ENCODE data around the gene IPO7. TPM values are rescaled to one million over a fixed set of nuclear protein-coding genes. Genes with fewer than 3 reads are reported as not detected.
"Not testable (repeated sequence)": the region's sequence is repeated elsewhere in the genome, so short reads cannot be mapped to it uniquely, and the experiment has no call there.

IPO7 gene
- polyA plus RNA-seq, 1 donor (not counting 4 experiments of a cell fraction or from before 2014, with no cell fraction given) = 115 TPM

GRCh38 chr11:9448576-9449352 is 64.3 kb downstream of the IPO7 start:
- TF ChIP-seq EZH2 (IDR thresholded peaks at IDR 0.05; ENCODE audit: low read length) (no peak), CTCF (optimal IDR thresholded peaks at IDR 0.05 in 1 of 3, IDR thresholded peaks at IDR 0.05 in 1 of 3, conservative IDR thresholded peaks at IDR 0.05 in 1 of 3; ENCODE audit: extremely low read depth in 1 of 3, insufficient read depth in 2 of 3, low read length in 3 of 3) (no peak)
- no peaks in the 10 kb centered on the region for H3K4me1 ChIP-seq (ENCODE audit: control insufficient read depth, extremely low read depth, insufficient read depth, low read length)
- H4K20me1 ChIP-seq (ENCODE audit: control insufficient read depth, extremely low read depth, insufficient read depth, low read length) = no peaks in the 10 kb centered on the region
- H3K79me2 ChIP-seq (ENCODE audit: control insufficient read depth, insufficient read depth, low read length) = no peaks in the 10 kb centered on the region
- no peak overlapping the region for H3K4me3 ChIP-seq (ENCODE audit: control insufficient read depth in 2 of 3, extremely low read depth in 1 of 3, insufficient read depth in 2 of 3, low read depth in 1 of 3, low read length in 3 of 3)
- dilution Hi-C loops (cut with MboI; ENCODE audit: extremely low pct_ligation_motif_present, low sequenced_read_pairs) = no loop called here
- H2AFZ ChIP-seq (ENCODE audit: control insufficient read depth, low read length) = no peak overlapping the region
- H3K27me3 ChIP-seq (ENCODE audit: control insufficient read depth, extremely low read depth, insufficient read depth, low read length) = no peaks in the 10 kb centered on the region
- H3K36me3 ChIP-seq (ENCODE audit: control insufficient read depth in 2 of 2, extremely low read depth in 1 of 2, insufficient read depth in 2 of 2, low read length in 2 of 2) = peaks cover 2 to 8% of the 10 kb centered on the region in 2 experiments
- no peak overlapping the region for H3K27ac ChIP-seq (ENCODE audit: control insufficient read depth, insufficient read depth, low read length)
- no peaks in the 10 kb centered on the region for H3K9me1 ChIP-seq (ENCODE audit: control insufficient read depth, extremely low read depth, insufficient read depth, low read length)
- DNase-seq (ENCODE audit: low read depth, low spot score) (no peak), FAIRE-seq (no peak)
- no peak overlapping the region for H3K4me2 ChIP-seq (ENCODE audit: control insufficient read depth, extremely low read depth, insufficient read depth, low read depth, low read length)
- no peak overlapping the region for H3K9ac ChIP-seq (ENCODE audit: control insufficient read depth, extremely low read depth, insufficient read depth, low read length)
- no peaks in the 10 kb centered on the region for H3K9me3 ChIP-seq (ENCODE audit: control insufficient read depth, low read depth, low read length)

GRCh38 chr11:9452023-9452422 is 67.6 kb downstream of the IPO7 start:
- H3K4me1 ChIP-seq (ENCODE audit: control insufficient read depth, extremely low read depth, insufficient read depth, low read length); H3K27me3 ChIP-seq (ENCODE audit: control insufficient read depth, extremely low read depth, insufficient read depth, low read length); H2AFZ ChIP-seq (ENCODE audit: control insufficient read depth, low read length); FAIRE-seq; H4K20me1 ChIP-seq (ENCODE audit: control insufficient read depth, extremely low read depth, insufficient read depth, low read length); H3K9ac ChIP-seq (ENCODE audit: control insufficient read depth, extremely low read depth, insufficient read depth, low read length); H3K36me3 ChIP-seq (ENCODE audit: control insufficient read depth in 2 of 2, extremely low read depth in 1 of 2, insufficient read depth in 2 of 2, low read length in 2 of 2); H3K9me1 ChIP-seq (ENCODE audit: control insufficient read depth, extremely low read depth, insufficient read depth, low read length); DNase-seq (ENCODE audit: low read depth, low spot score); dilution Hi-C loops (cut with MboI; ENCODE audit: extremely low pct_ligation_motif_present, low sequenced_read_pairs); H3K27ac ChIP-seq (ENCODE audit: control insufficient read depth, insufficient read depth, low read length); H3K4me2 ChIP-seq (ENCODE audit: control insufficient read depth, extremely low read depth, insufficient read depth, low read depth, low read length); H3K9me3 ChIP-seq (ENCODE audit: control insufficient read depth, low read depth, low read length); H3K79me2 ChIP-seq (ENCODE audit: control insufficient read depth, insufficient read depth, low read length); H3K4me3 ChIP-seq (ENCODE audit: control insufficient read depth in 2 of 3, extremely low read depth in 1 of 3, insufficient read depth in 2 of 3, low read depth in 1 of 3, low read length in 3 of 3): not testable (repeated sequence)

- TF ChIP-seq EZH2 (IDR thresholded peaks at IDR 0.05; ENCODE audit: low read length) (no peak), CTCF (optimal IDR thresholded peaks at IDR 0.05 in 1 of 3, IDR thresholded peaks at IDR 0.05 in 1 of 3, conservative IDR thresholded peaks at IDR 0.05 in 1 of 3; ENCODE audit: extremely low read depth in 1 of 3, insufficient read depth in 2 of 3, low read length in 3 of 3) (no peak)
- Histone ChIP-seq H3K9ac (ENCODE audit: control insufficient read depth, extremely low read depth, insufficient read depth, low read length) (no peak overlapping the region), H3K9me1 (ENCODE audit: control insufficient read depth, extremely low read depth, insufficient read depth, low read length) (no peaks in the 10 kb centered on the region), H3K9me3 (ENCODE audit: control insufficient read depth, low read depth, low read length) (no peaks in the 10 kb centered on the region), H3K4me2 (ENCODE audit: control insufficient read depth, extremely low read depth, insufficient read depth, low read depth, low read length) (no peak overlapping the region), H3K27ac (ENCODE audit: control insufficient read depth, insufficient read depth, low read length) (no peak overlapping the region), H3K79me2 (ENCODE audit: control insufficient read depth, insufficient read depth, low read length) (peaks cover 14% of the 10 kb centered on the region), H3K4me1 (ENCODE audit: control insufficient read depth, extremely low read depth, insufficient read depth, low read length) (peaks cover 3% of the 10 kb centered on the region), H4K20me1 (ENCODE audit: control insufficient read depth, extremely low read depth, insufficient read depth, low read length) (no peaks in the 10 kb centered on the region), H3K4me3 (ENCODE audit: control insufficient read depth in 2 of 3, extremely low read depth in 1 of 3, insufficient read depth in 2 of 3, low read depth in 1 of 3, low read length in 3 of 3) (no peak overlapping the region), H3K36me3 (ENCODE audit: control insufficient read depth in 2 of 2, extremely low read depth in 1 of 2, insufficient read depth in 2 of 2, low read length in 2 of 2) (no peaks in the 10 kb centered on the region), H3K27me3 (ENCODE audit: control insufficient read depth, extremely low read depth, insufficient read depth, low read length) (no peaks in the 10 kb centered on the region), H2AFZ (ENCODE audit: control insufficient read depth, low read length) (no peak overlapping the region)
- FAIRE-seq (no peak), DNase-seq (ENCODE audit: low read depth, low spot score) (no peak)
- dilution Hi-C loops (cut with MboI; ENCODE audit: extremely low pct_ligation_motif_present, low sequenced_read_pairs) = no loop called here
Measured at GRCh38 chr11:9455722-9456121, 71.3 kb downstream of the IPO7 start.

All from keratinocyte (primary cell).